Coronary artery (tissue), 2 donors: ENCODE data around the gene PRIMA1.

ENCODE experiments used
- DNase-seq: peaks from one replicate; pipeline ENCODE4 v3.0.0-alpha.2; 2017; ENCODE audit warnings: low spot score
- H3K27ac ChIP-seq, 2 donors: fragments of 200-600 bp; sonication (generic); one replicate each; pipeline ENCODE4 v1.5.1; 2016 to 2019
- H3K4me3 ChIP-seq: fragments of 200-600 bp; sonication (generic); 2 replicates; pipeline ENCODE4 v1.5.1; 2016; ENCODE audit warnings: mild to moderate bottlenecking, moderate library complexity
- TF ChIP-seq, protein P1 (sequence below): fragments of 200-600 bp; sonication (generic); IDR thresholded peaks from one replicate; pipeline ENCODE4 v1.5.1; 2019; ENCODE audit warnings: antibody characterized with exemption

Gene PRIMA1

DNA sequence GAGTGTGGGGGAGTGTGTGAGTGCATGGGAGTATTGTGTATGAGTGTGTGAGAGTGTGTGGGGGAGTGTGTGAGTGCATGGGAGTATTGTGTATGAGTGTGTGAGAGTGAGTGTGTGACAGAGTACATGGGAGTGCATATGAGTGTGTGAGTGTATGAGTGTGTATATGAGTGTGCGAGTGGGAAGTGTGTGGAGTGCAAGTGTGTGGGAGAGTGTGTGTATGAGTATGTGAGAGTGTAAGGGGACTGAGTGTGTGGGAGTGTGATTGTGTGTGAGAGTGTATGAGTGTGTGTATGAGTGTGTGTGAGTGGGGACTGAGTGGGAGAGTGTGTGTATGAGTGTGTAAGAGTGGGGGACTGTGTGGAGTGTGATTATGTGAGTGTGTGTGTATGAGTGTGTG is 40.7 kb downstream of the PRIMA1 start:
- TF ChIP-seq, protein P1, sequence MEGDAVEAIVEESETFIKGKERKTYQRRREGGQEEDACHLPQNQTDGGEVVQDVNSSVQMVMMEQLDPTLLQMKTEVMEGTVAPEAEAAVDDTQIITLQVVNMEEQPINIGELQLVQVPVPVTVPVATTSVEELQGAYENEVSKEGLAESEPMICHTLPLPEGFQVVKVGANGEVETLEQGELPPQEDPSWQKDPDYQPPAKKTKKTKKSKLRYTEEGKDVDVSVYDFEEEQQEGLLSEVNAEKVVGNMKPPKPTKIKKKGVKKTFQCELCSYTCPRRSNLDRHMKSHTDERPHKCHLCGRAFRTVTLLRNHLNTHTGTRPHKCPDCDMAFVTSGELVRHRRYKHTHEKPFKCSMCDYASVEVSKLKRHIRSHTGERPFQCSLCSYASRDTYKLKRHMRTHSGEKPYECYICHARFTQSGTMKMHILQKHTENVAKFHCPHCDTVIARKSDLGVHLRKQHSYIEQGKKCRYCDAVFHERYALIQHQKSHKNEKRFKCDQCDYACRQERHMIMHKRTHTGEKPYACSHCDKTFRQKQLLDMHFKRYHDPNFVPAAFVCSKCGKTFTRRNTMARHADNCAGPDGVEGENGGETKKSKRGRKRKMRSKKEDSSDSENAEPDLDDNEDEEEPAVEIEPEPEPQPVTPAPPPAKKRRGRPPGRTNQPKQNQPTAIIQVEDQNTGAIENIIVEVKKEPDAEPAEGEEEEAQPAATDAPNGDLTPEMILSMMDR, result no peak
- DNase-seq, result no peak
- no peak overlapping the region for H3K4me3 ChIP-seq
- H3K27ac ChIP-seq, result peak overlapping the region in 1 of 2 donors; percentile 35

DNA sequence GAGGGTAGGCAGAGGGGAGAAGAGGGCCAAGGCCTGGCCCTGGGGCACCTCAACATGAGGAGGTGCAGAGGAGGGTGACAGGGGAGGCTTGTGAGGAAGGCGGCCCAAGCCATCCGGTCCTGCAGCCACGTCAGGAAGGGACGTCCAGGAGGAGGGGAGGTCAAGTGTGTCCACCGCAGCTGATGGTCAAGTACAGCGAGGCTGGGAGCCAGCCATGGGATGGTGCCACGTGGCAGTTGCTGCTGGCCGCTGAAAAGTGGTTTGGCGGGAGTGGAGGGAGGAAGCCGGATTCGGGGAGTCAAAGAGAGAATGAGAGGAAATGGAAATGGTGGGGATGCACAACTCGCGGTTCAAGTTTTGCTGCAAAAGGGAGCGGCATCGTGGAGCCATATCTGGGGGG is 41.2 kb downstream of the PRIMA1 start:
- Histone ChIP-seq H3K4me3 (no peak overlapping the region), H3K27ac (no peak overlapping the region)
- DNase-seq, result no peak
- TF ChIP-seq, protein P1, result no peak

DNA sequence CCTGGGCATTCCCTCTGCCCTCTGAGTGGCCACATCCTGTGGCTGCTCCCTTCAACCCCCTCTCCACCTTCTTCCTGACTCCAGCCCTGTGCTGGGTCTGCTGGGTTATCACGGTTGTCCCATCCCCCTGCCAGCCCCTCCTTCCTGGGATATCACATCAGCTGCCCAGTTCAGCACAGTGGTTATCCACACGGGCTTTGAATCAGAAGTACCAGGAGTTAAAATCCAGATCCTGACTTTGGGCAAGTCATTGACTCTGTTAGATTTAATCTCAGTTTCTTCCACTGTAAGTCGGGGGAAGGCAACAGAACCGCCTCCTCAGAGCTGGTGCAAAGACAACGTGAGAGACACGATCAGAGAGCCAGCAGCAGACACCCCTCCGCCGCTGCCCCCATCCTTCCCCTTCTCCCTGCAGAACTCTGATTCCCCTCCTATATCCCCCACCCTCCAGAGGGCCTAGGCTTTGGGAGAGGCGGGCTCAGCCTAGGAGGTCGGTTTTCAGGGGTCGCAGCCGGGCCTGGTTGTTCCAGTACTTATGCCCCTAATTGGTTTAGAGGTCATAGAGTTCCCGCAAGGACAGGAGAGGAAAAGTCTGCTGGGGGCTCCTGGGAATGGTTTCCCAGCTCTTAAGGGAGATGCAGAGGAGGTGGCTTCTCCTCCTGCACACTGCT is 42.5 kb downstream of the PRIMA1 start:
- TF ChIP-seq, protein P1, result no peak
- Histone ChIP-seq H3K4me3 (no peak overlapping the region), H3K27ac (peak overlapping the region in 1 of 2 donors; percentile 32)
- DNase-seq, result no peak

DNA sequence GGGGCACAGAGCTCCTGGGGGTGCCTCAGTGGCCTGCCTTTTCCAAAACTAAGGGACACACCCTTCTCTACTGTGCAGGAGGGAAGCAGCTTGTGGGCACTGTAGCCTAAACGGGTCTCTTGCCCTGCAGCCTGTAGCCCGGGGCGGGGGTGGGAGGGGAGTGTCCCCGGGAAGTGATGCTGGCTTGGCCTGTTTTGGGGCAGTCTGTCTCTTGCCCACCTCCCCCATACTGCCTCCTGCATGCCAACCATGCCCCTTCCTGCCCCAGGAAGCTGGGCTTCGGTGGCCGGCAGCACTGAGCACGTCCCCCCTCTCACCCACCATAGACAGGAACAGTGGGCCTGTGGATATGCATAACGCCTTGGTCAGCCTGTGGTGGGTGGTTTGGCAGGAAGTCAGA is 43.4 kb downstream of the PRIMA1 start:
- Histone ChIP-seq H3K27ac (peak overlapping the region in 1 of 2 donors; percentile 32), H3K4me3 (no peak overlapping the region)
- TF ChIP-seq, protein P1, result no peak
- no peak for DNase-seq

DNA sequence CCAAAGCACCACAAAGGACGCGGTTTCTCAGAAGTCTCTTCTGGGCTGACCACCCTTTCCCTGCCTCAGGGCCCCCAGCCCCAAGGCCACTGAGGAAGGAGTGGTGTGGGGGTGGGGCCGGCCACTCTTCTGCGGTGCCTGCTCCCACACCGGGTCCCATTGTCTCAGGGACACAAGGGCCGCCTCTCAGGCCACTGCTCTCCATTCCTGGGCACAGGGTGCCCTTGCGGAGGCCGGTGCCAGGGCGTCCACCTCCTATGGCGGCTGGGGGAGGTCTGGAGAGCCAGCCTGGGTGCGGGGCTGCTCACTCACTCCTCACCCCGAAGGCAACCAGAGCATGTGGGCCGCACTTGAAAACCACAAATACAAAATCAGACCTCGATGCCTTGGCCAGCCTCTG is 44.1 kb downstream of the PRIMA1 start:
- H3K4me3 ChIP-seq, result no peak overlapping the region
- no peak for DNase-seq
- TF ChIP-seq, protein P1, result no peak
- no peak overlapping the region for H3K27ac ChIP-seq

DNA sequence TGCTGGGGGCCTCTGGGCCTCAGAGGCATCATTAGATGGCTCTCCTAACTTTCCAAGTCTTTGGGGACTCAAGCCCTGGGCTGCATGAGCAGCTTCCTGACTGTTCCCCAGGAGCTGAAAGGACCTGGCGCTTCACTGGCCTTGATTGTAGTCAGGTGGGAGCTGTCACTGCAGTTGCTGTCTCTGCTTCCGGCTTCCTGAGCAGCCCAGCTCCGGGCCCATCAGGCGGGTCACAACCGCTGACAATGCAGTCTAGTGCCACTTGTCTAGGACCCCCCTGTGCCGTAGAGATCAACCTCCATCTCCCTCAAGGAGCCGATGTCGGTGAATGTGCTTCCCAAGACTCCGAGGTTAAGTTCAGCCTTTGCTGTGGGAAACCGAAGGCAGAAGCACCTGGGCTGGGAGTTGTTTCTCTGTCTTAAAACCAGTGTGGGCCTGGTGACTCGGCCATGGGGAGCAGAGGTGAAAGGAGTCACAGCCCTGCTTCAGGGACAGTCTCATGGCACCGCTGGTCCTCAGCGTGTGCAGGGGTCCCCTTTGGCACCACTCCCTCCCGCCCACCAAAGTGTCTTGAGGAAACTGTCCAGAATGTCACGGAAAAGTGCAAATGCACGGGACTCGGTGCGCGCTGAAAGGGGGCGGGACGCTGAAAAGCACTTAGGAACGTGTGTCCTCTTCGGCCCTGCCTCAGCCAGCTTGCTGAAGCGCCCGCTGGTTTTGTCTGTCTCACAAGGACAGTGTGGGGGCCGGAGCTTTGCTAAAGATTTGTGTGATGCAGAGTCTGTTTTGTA is 44.8 kb downstream of the PRIMA1 start:
- Histone ChIP-seq H3K4me3 (no peak overlapping the region), H3K27ac (no peak overlapping the region)

More for the DNA sequence above, 44.8 kb downstream of the PRIMA1 start:
- DNase-seq, result no peak
- TF ChIP-seq, protein P1, result no peak
